ENCODE measurements around the gene FGF2. TPM values are rescaled to one million over a fixed set of nuclear protein-coding genes. Genes with fewer than 3 reads are reported as not detected.

FGF2 gene
- total RNA-seq, 2 experiments from 2014 or later, result not detected

- DNase-seq (no peak), ATAC-seq (ENCODE audit: poor library complexity) (no peak)
- TF ChIP-seq CTCF (IDR thresholded peaks at IDR 0.05), result no peak
- CTCF ChIA-PET, result no interaction called here
- Histone ChIP-seq H3K27ac (ENCODE audit: low read depth in 1 of 2, low read length in 2 of 2) (no peak overlapping the region), H3K9me3 (ENCODE audit: control insufficient read depth in 1 of 2, insufficient read depth in 1 of 2, low read length in 2 of 2) (no peaks in the 10 kb centered on the region), H3K4me1 (ENCODE audit: insufficient read depth, low read length) (peaks cover 11% of the 10 kb centered on the region), H3K36me3 (ENCODE audit: insufficient read depth, low read length) (no peaks in the 10 kb centered on the region), H3K27me3 (ENCODE audit: control insufficient read depth in 1 of 2, insufficient read depth in 2 of 2, low read length in 2 of 2) (peaks cover 27 to 42% of the 10 kb centered on the region in 2 experiments), H3K4me3 (ENCODE audit: low read length) (no peak overlapping the region)
- peaks cover 12% of the 10 kb centered on the region for H3K4me1 Mint-ChIP-seq (ENCODE audit: low read depth)
- intact Hi-C loops (cut with DNase I, micrococcal nuclease), result no loop called here
- POLR2A ChIA-PET, result no interaction called here
- no peak overlapping the region for H3K4me3 Mint-ChIP-seq
- peaks cover 58% of the 10 kb centered on the region for H3K27me3 Mint-ChIP-seq
- no peaks in the 10 kb centered on the region for H3K36me3 Mint-ChIP-seq (ENCODE audit: low read depth)
- no peaks in the 10 kb centered on the region for H3K9me3 Mint-ChIP-seq
- no peak overlapping the region for H3K27ac Mint-ChIP-seq
Measured at GRCh38 chr4:122831515-122832196, 5.0 kb downstream of the FGF2 start.

- no peak overlapping the region for H3K4me3 ChIP-seq (ENCODE audit: low read length)
- Mint-ChIP-seq H3K36me3 (ENCODE audit: low read depth) (no peaks in the 10 kb centered on the region), H3K27me3 (peaks cover 61% of the 10 kb centered on the region), H3K4me1 (ENCODE audit: low read depth) (peaks cover 9% of the 10 kb centered on the region), H3K27ac (no peak overlapping the region), H3K9me3 (no peaks in the 10 kb centered on the region), H3K4me3 (no peak overlapping the region)
- intact Hi-C loops (cut with DNase I, micrococcal nuclease), result no loop called here
- DNase-seq, result no peak
- ChIA-PET CTCF (no interaction called here), POLR2A (no interaction called here)
- no peaks in the 10 kb centered on the region for H3K36me3 ChIP-seq (ENCODE audit: insufficient read depth, low read length)
- H3K27ac ChIP-seq (ENCODE audit: low read depth in 1 of 2, low read length in 2 of 2), result no peak overlapping the region
- H3K27me3 ChIP-seq (ENCODE audit: control insufficient read depth in 1 of 2, insufficient read depth in 2 of 2, low read length in 2 of 2), result peaks cover 20 to 35% of the 10 kb centered on the region in 2 experiments
- peaks cover 4% of the 10 kb centered on the region for H3K4me1 ChIP-seq (ENCODE audit: insufficient read depth, low read length)
- TF ChIP-seq CTCF (IDR thresholded peaks at IDR 0.05), result no peak
- ATAC-seq (ENCODE audit: poor library complexity), result no peak
- no peaks in the 10 kb centered on the region for H3K9me3 ChIP-seq (ENCODE audit: control insufficient read depth in 1 of 2, insufficient read depth in 1 of 2, low read length in 2 of 2)
Measured at GRCh38 chr4:122832732-122833131, 6.1 kb downstream of the FGF2 start.

- Mint-ChIP-seq H3K27me3 (peaks cover 53% of the 10 kb centered on the region), H3K27ac (no peak overlapping the region), H3K4me3 (no peak overlapping the region), H3K36me3 (ENCODE audit: low read depth) (no peaks in the 10 kb centered on the region), H3K9me3 (no peaks in the 10 kb centered on the region), H3K4me1 (ENCODE audit: low read depth) (peaks cover 2% of the 10 kb centered on the region)
- peaks cover 10 to 23% of the 10 kb centered on the region in 2 experiments for H3K27me3 ChIP-seq (ENCODE audit: control insufficient read depth in 1 of 2, insufficient read depth in 2 of 2, low read length in 2 of 2)
- CTCF ChIA-PET, result no interaction called here
- no peaks in the 10 kb centered on the region for H3K36me3 ChIP-seq (ENCODE audit: insufficient read depth, low read length)
- no peaks in the 10 kb centered on the region for H3K9me3 ChIP-seq (ENCODE audit: control insufficient read depth in 1 of 2, insufficient read depth in 1 of 2, low read length in 2 of 2)
- no peak overlapping the region for H3K4me3 ChIP-seq (ENCODE audit: low read length)
- no peaks in the 10 kb centered on the region for H3K4me1 ChIP-seq (ENCODE audit: insufficient read depth, low read length)
- H3K27ac ChIP-seq (ENCODE audit: low read depth in 1 of 2, low read length in 2 of 2), result no peak overlapping the region
- intact Hi-C loops (cut with DNase I, micrococcal nuclease), result no loop called here
- ATAC-seq (ENCODE audit: poor library complexity) (no peak), DNase-seq (no peak)
- TF ChIP-seq CTCF (IDR thresholded peaks at IDR 0.05), result no peak
- POLR2A ChIA-PET, result no interaction called here
Measured at GRCh38 chr4:122833999-122834398, 7.4 kb downstream of the FGF2 start.

Data from CD4-positive, alpha-beta T cell (primary cell).